Urinary bladder (tissue), 4 donors: Measurements from ENCODE around the gene CDC20. TPM values are rescaled to one million over a fixed set of nuclear protein-coding genes. Genes with fewer than 3 reads are reported as not detected.
"Not testable (repeated sequence)": the region's sequence is repeated elsewhere in the genome, so short reads cannot be mapped to it uniquely, and the experiment has no call there.

Experiments used
- DNase-seq: peaks from one replicate; pipeline ENCODE4 v3.0.0-alpha.2; 2015; ENCODE audit errors: extremely low spot score
- H3K27ac ChIP-seq: one replicate; pipeline ENCODE4 v1.5.1; 2013; ENCODE audit warnings: low read depth, mild to moderate bottlenecking, moderate library complexity
- H3K36me3 ChIP-seq: one replicate; pipeline ENCODE4 v1.6.1; 2013; ENCODE audit warnings: mild to moderate bottlenecking, moderate library complexity; ENCODE audit not compliant: insufficient read depth
- H3K4me1 ChIP-seq: one replicate; pipeline ENCODE4 v1.6.1; 2013; ENCODE audit warnings: mild to moderate bottlenecking, moderate library complexity; ENCODE audit not compliant: insufficient read depth
- H3K4me3 ChIP-seq: one replicate; pipeline ENCODE4 v1.5.1; 2013; ENCODE audit warnings: low read depth, low read length
- WGBS: extraction: QIAGEN DNeasy Blood & Tissue Kit; methylation state at CpG from one replicate; pipeline ENCODE4 v1.1.7; 2013; 5-methylcytosine and 5-hydroxymethylcytosine counted together
- polyA plus RNA-seq: library from polyadenylated mRNA; stranded (reverse); fragments of 200-250 nt; gene quantifications from one replicate; pipeline ENCODE4 v1.2.3, GENCODE V29; 2013
- total RNA-seq: library from RNA; depleted of rRNA; stranded (reverse); fragments of >200 nt; gene quantifications from one replicate; pipeline ENCODE4 v1.2.3, GENCODE V29; 2014
- donor health status: healthy with polysubstance abuse.
- donor health status: healthy.

The CDC20 gene
- total and polyA plus RNA-seq, 2 donors = 1.7 to 12.3 TPM

- Histone ChIP-seq H3K4me1 (no peaks in the 10 kb centered on the region), H3K4me3 (no peak overlapping the region), H3K36me3 (no peaks in the 10 kb centered on the region), H3K27ac (no peak overlapping the region)
- WGBS = 50% methylated on average over 4 of the region's 4 CpGs
- no peak for DNase-seq
Measured at GRCh38 chr1:43357251-43357650, 1.5 kb upstream of the CDC20 start.

- no peak for DNase-seq
- peak overlapping the region; percentile 44 for H3K4me3 ChIP-seq
- no peaks in the 10 kb centered on the region for H3K4me1 ChIP-seq
- H3K36me3 ChIP-seq = no peaks in the 10 kb centered on the region
- H3K27ac ChIP-seq = peak overlapping the region; percentile 48
- under 1% methylated on average over 33 of the region's 33 CpGs for WGBS
Measured at GRCh38 chr1:43358121-43358745, 548 bp upstream of the CDC20 start.

- WGBS = 41% methylated on average over 11 of the region's 11 CpGs
- peaks cover 1% of the 10 kb centered on the region for H3K36me3 ChIP-seq
- no peak overlapping the region for H3K27ac ChIP-seq
- no peak overlapping the region for H3K4me3 ChIP-seq
- no peaks in the 10 kb centered on the region for H3K4me1 ChIP-seq
- DNase-seq = no peak
Measured at GRCh38 chr1:43359696-43360095, 915 bp downstream of the CDC20 start.

- DNase-seq = no peak
- peaks cover 2% of the 10 kb centered on the region for H3K36me3 ChIP-seq
- WGBS = 71% methylated on average over 4 of the region's 4 CpGs
Measured at GRCh38 chr1:43360616-43361015, 1.8 kb downstream of the CDC20 start.

GRCh38 chr1:43363283-43363934 lies 4.6 kb downstream of the CDC20 start:
- no peak for DNase-seq
- Histone ChIP-seq H3K36me3 (peaks cover 2% of the 10 kb centered on the region), H3K4me3 (no peak overlapping the region), H3K27ac (no peak overlapping the region), H3K4me1 (no peaks in the 10 kb centered on the region)
- WGBS = 77% methylated on average over 9 of the region's 9 CpGs

More at GRCh38 chr1:43360616-43361015, 1.8 kb downstream of the CDC20 start:
- no peak overlapping the region for H3K4me3 ChIP-seq
- H3K27ac ChIP-seq = no peak overlapping the region
- H3K4me1 ChIP-seq = no peaks in the 10 kb centered on the region

GRCh38 chr1:43363935-43364525 lies 5.2 kb downstream of the CDC20 start:
- no peak for DNase-seq
- peaks cover 2% of the 10 kb centered on the region for H3K36me3 ChIP-seq
- no peak overlapping the region for H3K27ac ChIP-seq
- H3K4me1 ChIP-seq = no peaks in the 10 kb centered on the region
- no peak overlapping the region for H3K4me3 ChIP-seq
- 78% methylated on average over 5 of the region's 5 CpGs for WGBS

- DNase-seq = no peak
- Histone ChIP-seq H3K27ac (no peak overlapping the region), H3K4me3 (no peak overlapping the region), H3K36me3 (peaks cover 2% of the 10 kb centered on the region), H3K4me1 (no peaks in the 10 kb centered on the region)
- WGBS = 82% methylated on average over 2 of the region's 2 CpGs
Measured at GRCh38 chr1:43365678-43366077, 6.9 kb downstream of the CDC20 start.

- 48% methylated on average over 11 of the region's 11 CpGs for WGBS
- peaks cover 2% of the 10 kb centered on the region for H3K36me3 ChIP-seq
- no peaks in the 10 kb centered on the region for H3K4me1 ChIP-seq
- peak overlapping the region; percentile 94 for H3K27ac ChIP-seq
- H3K4me3 ChIP-seq = peak overlapping the region; percentile 87
- DNase-seq = no peak
Measured at GRCh38 chr1:43366179-43366578, 7.4 kb downstream of the CDC20 start.

- Histone ChIP-seq H3K4me1 (no peaks in the 10 kb centered on the region), H3K36me3 (peaks cover 2% of the 10 kb centered on the region), H3K27ac (peak overlapping the region; percentile 94), H3K4me3 (peak overlapping the region; percentile 87)
- WGBS = 23% methylated on average over 5 of the region's 5 CpGs
- DNase-seq = no peak
Measured at GRCh38 chr1:43366601-43367025, 7.8 kb downstream of the CDC20 start.

- no peak for DNase-seq
- H3K4me3 ChIP-seq = peak overlapping the region; percentile 87
- H3K4me1 ChIP-seq = no peaks in the 10 kb centered on the region
- WGBS = 3% methylated on average over 48 of the region's 48 CpGs
- H3K36me3 ChIP-seq = peaks cover 2% of the 10 kb centered on the region
- peak overlapping the region; percentile 94 for H3K27ac ChIP-seq
Measured at GRCh38 chr1:43367026-43367903, 8.5 kb downstream of the CDC20 start.

GRCh38 chr1:43367904-43368645 lies 9.3 kb downstream of the CDC20 start, which contains the start of gene ELOVL1:
Gene ELOVL1 (minus strand): TSS chr1:43368011. CDS start chr1:43365609, 2,402 bp downstream.
- Histone ChIP-seq H3K27ac (peak within 1 kb of the TSS; percentile 95), H3K36me3 (peaks cover 2% of the 10 kb centered on the region), H3K4me1 (no peaks in the 10 kb centered on the region), H3K4me3 (peak within 1 kb of the TSS; percentile 87)
- DNase-seq = no peak
- WGBS = under 1% methylated on average over 58 of the region's 58 CpGs

GRCh38 chr1:43368646-43369020 lies 9.9 kb downstream of the CDC20 start:
- Histone ChIP-seq H3K4me1 (no peaks in the 10 kb centered on the region), H3K36me3 (peaks cover 2% of the 10 kb centered on the region), H3K27ac (no peak overlapping the region), H3K4me3 (peak overlapping the region; percentile 87)
- DNase-seq = no peak
- WGBS = 17% methylated on average over 6 of the region's 6 CpGs

GRCh38 chr1:43369779-43370178 lies 11.0 kb downstream of the CDC20 start:
- DNase-seq, H3K4me1 ChIP-seq, H3K4me3 ChIP-seq, H3K27ac ChIP-seq, H3K36me3 ChIP-seq: not testable (repeated sequence)
- over 99% methylated on average over 6 of the region's 6 CpGs for WGBS
